ENCODE results near the gene TYMS. TPM values are rescaled to one million over a fixed set of nuclear protein-coding genes. Genes with fewer than 3 reads are reported as not detected.
A peak's percentile ranks its signal among the peaks of the same experiment; 100 is the strongest.

The TYMS gene
- total RNA-seq, 2 experiments from 2014 or later: 90.7 to 196 TPM

DNA sequence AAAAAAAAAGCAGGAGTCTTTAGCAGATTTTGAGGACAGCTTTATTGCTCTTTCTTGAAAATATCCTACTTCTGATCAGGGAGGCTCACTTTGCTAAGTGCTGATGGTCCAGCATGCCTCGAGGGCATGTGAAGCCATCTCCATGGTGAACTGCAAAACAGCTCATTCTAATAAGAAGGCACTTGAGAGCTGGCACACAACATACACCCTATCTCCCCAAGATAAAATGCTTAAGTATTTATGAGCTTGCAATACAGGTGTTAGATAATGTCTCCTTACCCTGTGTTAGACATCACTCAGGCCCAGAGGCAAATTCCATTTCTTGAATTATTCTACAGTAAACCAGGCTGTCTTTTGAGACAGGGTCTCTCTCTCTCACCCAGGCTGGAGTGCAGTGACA is 52.3 kb downstream of the TYMS start:
- no peak overlapping the region for H3K4me3 ChIP-seq (ENCODE audit: low read depth, low read length, poor library complexity, severe bottlenecking)
- TF ChIP-seq, protein P1, sequence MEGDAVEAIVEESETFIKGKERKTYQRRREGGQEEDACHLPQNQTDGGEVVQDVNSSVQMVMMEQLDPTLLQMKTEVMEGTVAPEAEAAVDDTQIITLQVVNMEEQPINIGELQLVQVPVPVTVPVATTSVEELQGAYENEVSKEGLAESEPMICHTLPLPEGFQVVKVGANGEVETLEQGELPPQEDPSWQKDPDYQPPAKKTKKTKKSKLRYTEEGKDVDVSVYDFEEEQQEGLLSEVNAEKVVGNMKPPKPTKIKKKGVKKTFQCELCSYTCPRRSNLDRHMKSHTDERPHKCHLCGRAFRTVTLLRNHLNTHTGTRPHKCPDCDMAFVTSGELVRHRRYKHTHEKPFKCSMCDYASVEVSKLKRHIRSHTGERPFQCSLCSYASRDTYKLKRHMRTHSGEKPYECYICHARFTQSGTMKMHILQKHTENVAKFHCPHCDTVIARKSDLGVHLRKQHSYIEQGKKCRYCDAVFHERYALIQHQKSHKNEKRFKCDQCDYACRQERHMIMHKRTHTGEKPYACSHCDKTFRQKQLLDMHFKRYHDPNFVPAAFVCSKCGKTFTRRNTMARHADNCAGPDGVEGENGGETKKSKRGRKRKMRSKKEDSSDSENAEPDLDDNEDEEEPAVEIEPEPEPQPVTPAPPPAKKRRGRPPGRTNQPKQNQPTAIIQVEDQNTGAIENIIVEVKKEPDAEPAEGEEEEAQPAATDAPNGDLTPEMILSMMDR (conservative IDR thresholded peaks at IDR 0.05; ENCODE audit: low read length): no peak
- no peak for TF ChIP-seq EZH2phosphoT487 (IDR thresholded peaks at IDR 0.05; ENCODE audit: borderline replicate concordance, low read depth, low read length)
- H3K27ac ChIP-seq (ENCODE audit: low read depth, low read length, poor library complexity, severe bottlenecking): no peak overlapping the region
- peaks cover 18% of the 10 kb centered on the region for H3K36me3 ChIP-seq (ENCODE audit: insufficient read depth, low read length)
- H3K9me3 ChIP-seq (ENCODE audit: low read length): no peaks in the 10 kb centered on the region
- intact Hi-C loops (cut with micrococcal nuclease; ENCODE audit: unreplicated experiment): loop anchor here (5.0 kb wide), 1 partner anchor 52 kb away; the partner anchor contains the start of gene TYMS
- no TSS peak for BruUV-seq (replicated peaks)
- ChIA-PET CTCF (ENCODE audit: unreplicated experiment) (no interaction called here), POLR2A (interaction anchor here (0.5 to 0.7 kb wide), 2 partner anchors 26 to 29 kb away, joined by 3 read pairs; no protein-coding TSS in a partner anchor)
- H2AFZ ChIP-seq (ENCODE audit: low read length): no peak overlapping the region
- no peak for DNase-seq (ENCODE audit: low spot score)
- peaks cover 8% of the 10 kb centered on the region; the same call in 1 of the 2 replicates for H3K79me2 ChIP-seq (ENCODE audit: insufficient read depth, low read depth, low read length)
- no peaks in the 10 kb centered on the region for H4K20me1 ChIP-seq (ENCODE audit: insufficient read depth, low read length)
- H3K4me1 ChIP-seq (ENCODE audit: insufficient read depth, low read length, poor library complexity, severe bottlenecking): no peaks in the 10 kb centered on the region
- no peak overlapping the region for H3K4me2 ChIP-seq (ENCODE audit: low read length)
- H3K9me2 ChIP-seq (ENCODE audit: insufficient read depth, low read length): no peaks in the 10 kb centered on the region

DNA sequence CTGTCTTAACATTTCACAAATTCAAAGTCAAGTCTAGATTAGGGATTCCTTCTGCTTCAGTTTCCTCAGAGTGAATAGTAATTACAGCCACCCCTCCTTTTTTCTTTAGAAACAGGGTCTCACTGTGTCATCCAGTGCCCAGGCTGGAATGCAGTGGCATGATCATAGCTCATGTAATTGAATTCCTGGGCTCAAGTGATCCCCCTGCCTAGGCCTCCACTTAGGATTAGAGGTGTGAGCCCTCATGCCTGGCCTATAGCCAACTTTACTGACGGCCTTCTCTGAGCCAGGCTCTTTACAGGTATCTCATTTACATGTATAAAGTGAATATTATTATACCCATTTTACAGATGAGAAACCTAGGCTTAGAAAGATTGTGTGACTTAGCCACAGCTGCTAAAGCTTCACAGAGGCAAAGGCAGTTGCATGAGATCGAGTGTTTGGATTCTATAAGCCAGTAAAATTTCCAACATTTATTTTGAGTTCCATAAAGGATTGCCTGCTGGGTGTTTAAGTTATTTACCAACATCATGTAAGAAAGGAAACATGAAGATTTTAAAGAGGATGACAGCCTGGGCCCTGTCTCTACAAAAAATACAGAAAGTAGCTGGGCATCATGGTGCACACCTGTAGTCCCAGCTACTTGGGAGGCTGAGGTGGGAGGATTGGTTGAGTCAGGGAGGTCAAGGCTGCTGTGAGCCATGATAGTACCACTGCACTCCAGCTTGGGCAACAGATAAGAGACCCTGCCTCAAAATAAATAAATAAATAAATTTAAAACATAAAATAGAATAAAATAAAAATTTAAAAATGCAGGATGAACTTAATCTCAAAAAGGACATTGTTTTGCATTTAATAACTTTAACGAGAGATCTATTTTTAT is 53.2 kb downstream of the TYMS start:
- DNase-seq (ENCODE audit: low spot score): no peak
- H3K27ac ChIP-seq (ENCODE audit: low read depth, low read length, poor library complexity, severe bottlenecking): no peak overlapping the region
- H4K20me1 ChIP-seq (ENCODE audit: insufficient read depth, low read length): no peaks in the 10 kb centered on the region
- no peaks in the 10 kb centered on the region for H3K4me1 ChIP-seq (ENCODE audit: insufficient read depth, low read length, poor library complexity, severe bottlenecking)
- peaks cover 8% of the 10 kb centered on the region; the same call in 1 of the 2 replicates for H3K79me2 ChIP-seq (ENCODE audit: insufficient read depth, low read depth, low read length)
- H2AFZ ChIP-seq (ENCODE audit: low read length): no peak overlapping the region
- BruUV-seq (replicated peaks): TSS peak; percentile 64
- H3K9me2 ChIP-seq (ENCODE audit: insufficient read depth, low read length): no peaks in the 10 kb centered on the region
- TF ChIP-seq, protein P1 (conservative IDR thresholded peaks at IDR 0.05; ENCODE audit: low read length): no peak
- TF ChIP-seq EZH2phosphoT487 (IDR thresholded peaks at IDR 0.05; ENCODE audit: borderline replicate concordance, low read depth, low read length): no peak
- POLR2A ChIA-PET: interaction anchor here (0.5 kb wide), 1 partner anchor 96 kb away, joined by 3 read pairs; no protein-coding TSS in a partner anchor
- peaks cover 12% of the 10 kb centered on the region for H3K36me3 ChIP-seq (ENCODE audit: insufficient read depth, low read length)
- CTCF ChIA-PET (ENCODE audit: unreplicated experiment): no interaction called here
- intact Hi-C loops (cut with micrococcal nuclease; ENCODE audit: unreplicated experiment): loop anchor here (5.0 kb wide), 1 partner anchor 53 kb away; the partner anchor contains the start of gene TYMS
- peak overlapping the region; percentile 73 for H3K4me3 ChIP-seq (ENCODE audit: low read depth, low read length, poor library complexity, severe bottlenecking)
- H3K9me3 ChIP-seq (ENCODE audit: low read length): no peaks in the 10 kb centered on the region
- peak overlapping the region; percentile 74 for H3K4me2 ChIP-seq (ENCODE audit: low read length)

Data from OCI-LY7 (cell line).